HG03460 (cell line): Measurements from ENCODE around the gene REPS2.

Experiments
- ATAC-seq: cut with Tn5 transposase; IDR thresholded peaks from one replicate; pipeline ENCODE4 v1.9.1; 2021; ENCODE audit not compliant: unreplicated experiment

Gene REPS2

GRCh38 chrX:17031827-17032226 lies 85.4 kb downstream of the REPS2 start:
- ATAC-seq: no peak

DNA sequence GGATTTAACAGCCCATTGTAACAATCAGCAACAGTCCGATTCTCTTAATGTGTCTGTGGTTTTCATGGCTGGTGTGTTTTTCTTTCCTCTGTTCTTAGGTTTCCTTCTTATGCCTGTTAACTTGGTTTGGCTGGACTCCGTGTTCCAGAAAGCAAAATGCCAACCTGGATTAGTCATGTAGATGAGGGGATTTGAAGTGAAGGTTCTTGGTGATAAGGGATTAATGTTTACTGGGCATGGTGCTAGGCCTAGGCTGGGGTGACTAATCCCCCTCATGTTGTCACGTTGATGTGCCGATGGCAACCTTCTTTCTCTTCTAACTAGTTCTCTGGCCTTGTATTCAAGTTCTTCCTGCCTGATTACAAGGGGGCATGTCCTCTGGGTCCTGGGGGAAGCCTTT lies 85.9 kb downstream of the REPS2 start:
- no peak for ATAC-seq

DNA sequence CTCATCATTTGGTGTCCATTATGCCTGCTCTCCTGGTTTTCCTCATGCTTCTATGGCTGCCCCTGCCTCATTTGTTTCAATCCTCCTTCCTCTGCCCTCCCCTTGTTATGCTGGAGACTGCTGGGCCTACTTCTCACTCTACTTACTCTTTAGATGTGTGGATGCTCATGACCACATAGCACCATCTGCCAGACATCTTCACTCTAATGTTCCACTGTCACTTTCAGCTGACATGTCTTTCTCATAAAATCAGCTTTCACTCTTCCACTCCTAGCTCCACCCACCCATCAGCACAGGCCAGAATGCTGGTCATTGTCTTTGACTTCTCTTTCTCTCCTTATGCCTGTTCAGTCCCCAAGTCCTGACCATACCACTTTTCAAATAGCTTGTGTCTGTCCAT lies 86.8 kb downstream of the REPS2 start:
- no peak for ATAC-seq

GRCh38 chrX:17035111-17035510 lies 88.7 kb downstream of the REPS2 start:
- no peak for ATAC-seq

- ATAC-seq: no peak
Observed at GRCh38 chrX:17036171-17036961, 89.9 kb downstream of the REPS2 start.

GRCh38 chrX:17038277-17038676 lies 91.8 kb downstream of the REPS2 start:
- ATAC-seq: no peak

- no peak for ATAC-seq
Observed at GRCh38 chrX:17038681-17039161, 92.3 kb downstream of the REPS2 start.

DNA sequence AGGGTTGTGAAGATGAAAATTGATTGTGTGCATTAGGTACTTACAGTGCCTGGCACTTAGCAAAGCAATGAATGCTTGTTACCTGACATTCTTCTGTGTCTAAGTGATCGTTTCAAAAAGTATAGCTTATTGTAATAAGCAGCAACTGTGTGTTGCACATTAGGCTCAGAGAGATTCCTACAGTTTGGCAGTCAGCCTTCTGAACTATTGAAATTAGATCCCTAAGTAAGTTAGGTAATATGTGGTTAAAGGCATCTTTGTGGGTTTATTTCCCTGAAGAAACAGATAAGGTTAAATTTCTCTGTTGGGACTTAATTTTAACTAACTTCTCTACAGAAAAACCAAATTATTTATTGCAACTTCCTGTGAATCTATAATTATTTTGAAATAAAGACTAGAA lies 93.4 kb downstream of the REPS2 start:
- ATAC-seq: no peak

- ATAC-seq: no peak
Observed at GRCh38 chrX:17040711-17041110, 94.3 kb downstream of the REPS2 start.

- ATAC-seq: no peak
Observed at GRCh38 chrX:17042037-17042436, 95.6 kb downstream of the REPS2 start.

GRCh38 chrX:17046478-17047097 lies 100.1 kb downstream of the REPS2 start:
- ATAC-seq: no peak

DNA sequence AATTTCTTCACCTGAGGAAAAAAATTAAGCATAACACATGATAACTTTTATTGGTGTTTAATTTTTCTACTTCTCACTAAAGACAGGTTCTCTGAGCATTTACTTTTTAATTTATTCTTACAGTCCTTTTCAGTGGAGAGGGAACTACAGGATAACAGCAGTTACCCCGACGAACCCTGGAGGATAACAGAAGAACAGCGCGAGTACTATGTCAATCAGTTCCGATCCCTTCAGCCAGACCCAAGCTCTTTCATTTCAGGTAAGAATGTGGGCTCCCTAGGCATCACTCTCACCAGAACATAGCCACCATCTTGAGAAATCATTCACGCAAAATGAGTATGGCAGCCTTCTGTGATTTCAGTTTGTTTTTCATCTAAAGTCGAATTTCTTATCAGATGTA lies 100.8 kb downstream of the REPS2 start:
- ATAC-seq: no peak

GRCh38 chrX:17052210-17052609 lies 105.8 kb downstream of the REPS2 start:
- no peak for ATAC-seq

- ATAC-seq: no peak
Observed at GRCh38 chrX:17052793-17053192, 106.3 kb downstream of the REPS2 start.

- ATAC-seq: no peak
Observed at GRCh38 chrX:17053502-17053901, 107.0 kb downstream of the REPS2 start.

GRCh38 chrX:17056868-17057608 lies 110.6 kb downstream of the REPS2 start:
- ATAC-seq: no peak

- no peak for ATAC-seq
Observed at GRCh38 chrX:17062065-17062464, 115.6 kb downstream of the REPS2 start.

- ATAC-seq: no peak
Observed at GRCh38 chrX:17065100-17065499, 118.6 kb downstream of the REPS2 start.

DNA sequence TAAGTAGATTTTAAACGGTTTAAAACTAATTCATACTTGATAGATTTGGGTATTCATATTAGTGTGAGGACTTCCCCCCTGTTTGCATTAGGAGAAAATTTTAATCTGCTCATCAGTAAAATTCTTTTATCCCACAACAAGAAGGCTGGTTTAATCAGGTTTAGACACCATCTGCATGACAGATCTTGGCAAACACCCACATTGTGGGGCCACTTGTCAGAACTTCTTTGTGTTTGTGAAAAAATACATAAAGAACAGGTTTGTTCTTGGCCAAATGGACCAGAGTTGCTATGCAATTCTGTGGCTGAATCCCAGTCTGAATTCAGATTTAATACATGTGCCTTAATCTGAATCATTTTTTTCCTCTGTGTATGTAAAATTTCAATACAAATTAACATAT lies 121.1 kb downstream of the REPS2 start:
- ATAC-seq: no peak

DNA sequence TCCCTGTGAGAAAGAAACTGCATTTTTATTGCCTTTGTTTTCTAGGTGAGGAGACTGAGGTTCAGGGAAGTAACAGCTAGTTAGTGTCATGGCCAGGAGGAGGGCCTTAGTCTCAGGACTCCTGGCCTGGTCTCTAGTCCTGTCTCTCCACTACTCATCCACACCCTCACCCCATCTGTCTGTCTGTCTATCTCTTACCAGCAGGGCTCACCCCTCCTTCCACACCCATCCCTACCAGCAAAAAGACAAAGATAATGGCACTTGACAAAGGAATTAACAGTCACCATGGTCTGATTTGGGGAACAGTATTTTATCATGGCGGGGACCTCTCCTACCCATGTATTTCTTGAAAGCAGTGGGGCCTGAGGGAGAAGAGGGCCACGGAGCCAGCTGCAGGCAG lies 125.8 kb downstream of the REPS2 start:
- no peak for ATAC-seq

DNA sequence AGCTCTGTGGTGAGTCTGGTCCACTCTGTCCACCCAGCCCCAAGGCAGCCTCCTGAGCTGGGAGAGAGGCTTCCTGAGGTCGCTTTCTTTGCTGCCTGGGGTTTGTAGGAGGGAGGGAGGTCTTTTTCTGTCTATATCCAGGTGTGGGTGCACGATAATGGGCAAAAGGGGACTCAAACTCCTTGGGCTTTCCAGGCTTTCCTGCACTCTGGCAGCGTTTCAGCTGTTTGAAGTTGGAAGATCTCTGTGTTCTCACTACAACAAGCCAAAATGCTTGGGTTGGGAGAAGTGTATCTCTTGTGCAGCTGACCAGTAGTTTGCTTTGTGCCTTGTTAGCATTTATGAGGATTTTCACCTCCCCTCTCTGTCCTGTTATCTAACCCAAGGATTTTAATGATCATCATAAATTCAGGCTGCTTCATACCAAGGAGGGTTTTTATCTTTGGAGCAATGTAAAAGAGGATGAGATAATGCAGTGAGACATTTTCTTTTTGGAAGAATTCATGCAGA lies 126.3 kb downstream of the REPS2 start:
- ATAC-seq: no peak

- no peak for ATAC-seq
Observed at GRCh38 chrX:17075004-17075403, 128.5 kb downstream of the REPS2 start.
